Activated CD8-positive, alpha-beta memory T cell treated with anti-CD3 and anti-CD28 coated beads, Interleukin-2, amount 50 U/mL, for 1 hour (primary cell): ENCODE results near the gene FCHSD2.
"Not testable (repeated sequence)": the region's sequence is repeated elsewhere in the genome, so short reads cannot be mapped to it uniquely, and the experiment has no call there.

ENCODE experiments used
- DNase-seq: peaks from one replicate; pipeline ENCODE4 v3.0.0-alpha.2; 2020; ENCODE audit errors: extremely low read depth

FCHSD2 gene

GRCh38 chr11:72875736-72876135 is 266.4 kb downstream of the FCHSD2 start:
- no peak for DNase-seq

- no peak for DNase-seq
Measured at GRCh38 chr11:72872012-72872411, 270.1 kb downstream of the FCHSD2 start.

- no peak for DNase-seq
Measured at GRCh38 chr11:72871119-72871518, 271.0 kb downstream of the FCHSD2 start.

GRCh38 chr11:72869831-72870230 is 272.3 kb downstream of the FCHSD2 start:
- no peak for DNase-seq

GRCh38 chr11:72867970-72868369 is 274.1 kb downstream of the FCHSD2 start:
- no peak for DNase-seq

GRCh38 chr11:72864702-72865655 is 277.1 kb downstream of the FCHSD2 start:
- no peak for DNase-seq

- no peak for DNase-seq
Measured at GRCh38 chr11:72863916-72864315, 278.2 kb downstream of the FCHSD2 start.

GRCh38 chr11:72863091-72863490 is 279.0 kb downstream of the FCHSD2 start:
- DNase-seq, result no peak

- DNase-seq, result no peak
Measured at GRCh38 chr11:72860592-72860991, 281.5 kb downstream of the FCHSD2 start.

GRCh38 chr11:72860010-72860409 is 282.1 kb downstream of the FCHSD2 start:
- no peak for DNase-seq

- DNase-seq, result no peak
Measured at GRCh38 chr11:72859126-72859525, 283.0 kb downstream of the FCHSD2 start.

- not testable (repeated sequence) for DNase-seq
Measured at GRCh38 chr11:72858267-72858666, 283.9 kb downstream of the FCHSD2 start.

- DNase-seq, result no peak
Measured at GRCh38 chr11:72856551-72857345, 285.4 kb downstream of the FCHSD2 start.

GRCh38 chr11:72856065-72856464 is 286.1 kb downstream of the FCHSD2 start:
- no peak for DNase-seq

- DNase-seq, result no peak
Measured at GRCh38 chr11:72851726-72852125, 290.4 kb downstream of the FCHSD2 start.

- no peak for DNase-seq
Measured at GRCh38 chr11:72850832-72851231, 291.3 kb downstream of the FCHSD2 start.

GRCh38 chr11:72848846-72849466 is 293.2 kb downstream of the FCHSD2 start:
- DNase-seq, result no peak

- no peak for DNase-seq
Measured at GRCh38 chr11:72844356-72844755, 297.8 kb downstream of the FCHSD2 start.

- no peak for DNase-seq
Measured at GRCh38 chr11:72842653-72843330, 299.3 kb downstream of the FCHSD2 start.

- no peak for DNase-seq
Measured at GRCh38 chr11:72842126-72842525, 300.0 kb downstream of the FCHSD2 start.

- DNase-seq, result no peak
Measured at GRCh38 chr11:72841397-72841796, 300.7 kb downstream of the FCHSD2 start.

GRCh38 chr11:72840780-72841179 is 301.3 kb downstream of the FCHSD2 start:
- DNase-seq, result no peak
